Measurements from ENCODE around the gene LRRIQ3. TPM values are rescaled to one million over a fixed set of nuclear protein-coding genes. Genes with fewer than 3 reads are reported as not detected.

LRRIQ3 gene
- total and polyA plus RNA-seq, 9 of the 15 experiments (the other 6 are each of a cell fraction or from before 2014, with no cell fraction given), result 0.27 to 2.8 (median 1.7) TPM

GRCh38 chr1:73980324-73981040 lies 217.5 kb downstream of the LRRIQ3 start (continued):
- TF ChIP-seq FOXP4 (CRISPR knock-in tag; IDR thresholded peaks at IDR 0.05; ENCODE audit: borderline replicate concordance) (no peak), SPI1 (IDR thresholded peaks at IDR 0.05; ENCODE audit: borderline replicate concordance, low read depth, low read length) (no peak), BDP1 (IDR thresholded peaks at IDR 0.05; ENCODE audit: insufficient read depth, insufficient read length) (no peak), ILF3 (IDR thresholded peaks at IDR 0.05; ENCODE audit: borderline replicate concordance) (no peak), MCM7 (IDR thresholded peaks at IDR 0.05) (no peak), IRF2 (CRISPR knock-in tag; IDR thresholded peaks at IDR 0.05) (no peak), KDM2B (CRISPR knock-in tag; IDR thresholded peaks at IDR 0.05) (no peak), ZNF695 (CRISPR knock-in tag; IDR thresholded peaks at IDR 0.05) (no peak), CC2D1A (IDR thresholded peaks at IDR 0.05) (no peak), ZNF449 (CRISPR knock-in tag; IDR thresholded peaks at IDR 0.05) (no peak)
